ENCODE measurements around the gene HSD17B8.

Gene HSD17B8

DNA sequence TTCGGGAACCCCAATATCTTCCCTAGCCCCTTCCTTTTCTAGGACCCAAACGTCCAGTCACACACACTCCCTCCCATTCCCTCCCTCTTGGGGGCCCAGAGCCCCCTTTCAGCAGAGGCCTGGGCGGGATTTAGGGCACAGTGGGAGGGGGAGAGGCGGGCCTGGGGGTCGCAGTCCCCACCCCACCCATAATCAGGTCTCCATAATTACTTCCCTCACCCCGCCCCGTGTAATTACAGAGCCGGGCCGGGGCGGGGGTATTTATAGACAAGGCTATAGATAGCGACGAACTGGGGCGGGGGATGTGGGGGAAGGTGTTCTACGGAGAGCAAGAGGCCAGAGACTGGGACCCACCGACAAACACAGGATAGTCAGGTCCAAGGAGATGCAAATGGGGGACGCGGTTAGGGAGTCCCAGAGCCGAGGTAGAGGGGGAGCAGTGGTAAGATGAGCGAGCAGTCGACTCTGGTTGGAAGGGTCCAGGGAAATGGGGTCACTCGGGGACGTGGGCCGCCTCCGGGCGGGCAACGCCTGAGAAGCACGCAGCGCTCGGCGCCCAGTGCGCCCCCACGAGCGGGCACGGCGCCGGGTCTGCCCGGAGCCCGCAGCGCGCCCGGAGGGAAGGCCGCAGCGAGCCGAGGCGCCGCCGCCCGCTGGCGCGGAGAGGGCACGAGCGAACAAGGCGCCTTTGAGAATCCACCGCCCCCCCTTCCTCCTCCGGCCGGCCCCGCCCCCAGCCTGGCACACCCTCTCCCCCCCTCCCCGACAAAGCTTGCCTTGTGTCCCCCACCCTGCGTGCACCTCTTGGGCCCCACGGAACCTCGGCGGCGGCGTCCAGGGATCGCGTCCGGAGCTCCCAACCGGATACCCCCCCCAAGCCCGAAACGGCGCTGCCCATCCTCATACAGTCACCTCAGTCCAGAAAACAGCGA is 11.5 kb upstream of the HSD17B8 start:
- DNase-seq: no peak

GRCh38 chr6:33193619-33194018 is 10.8 kb upstream of the HSD17B8 start:
- no peak for DNase-seq

DNA sequence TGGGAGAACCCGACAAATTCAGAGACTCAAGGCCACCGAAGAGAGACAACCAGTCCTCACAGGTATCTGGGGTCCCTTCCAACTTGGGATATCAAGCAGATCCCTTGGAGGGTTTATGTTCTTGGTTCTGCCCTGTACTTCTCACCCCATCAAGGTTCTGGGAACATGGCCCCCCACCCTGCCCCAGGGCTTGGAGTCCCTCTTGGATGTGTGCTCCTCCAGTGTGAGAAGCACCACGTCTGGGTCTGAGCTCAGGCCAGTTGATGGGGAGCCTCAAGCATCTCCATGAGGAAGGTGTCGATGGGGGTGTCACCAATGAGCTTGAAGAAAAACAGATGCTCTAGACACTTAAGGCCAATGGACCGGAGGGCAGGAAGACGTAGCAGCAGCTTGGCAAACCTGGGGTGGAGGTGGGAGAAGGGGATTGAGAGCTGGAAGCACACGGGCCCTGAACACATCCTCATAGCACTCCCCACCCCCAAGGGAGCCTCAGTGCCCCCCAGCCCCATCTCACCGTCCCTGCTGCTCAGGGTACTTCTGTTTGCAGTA is 9.9 kb upstream of the HSD17B8 start:
- no peak for DNase-seq

DNA sequence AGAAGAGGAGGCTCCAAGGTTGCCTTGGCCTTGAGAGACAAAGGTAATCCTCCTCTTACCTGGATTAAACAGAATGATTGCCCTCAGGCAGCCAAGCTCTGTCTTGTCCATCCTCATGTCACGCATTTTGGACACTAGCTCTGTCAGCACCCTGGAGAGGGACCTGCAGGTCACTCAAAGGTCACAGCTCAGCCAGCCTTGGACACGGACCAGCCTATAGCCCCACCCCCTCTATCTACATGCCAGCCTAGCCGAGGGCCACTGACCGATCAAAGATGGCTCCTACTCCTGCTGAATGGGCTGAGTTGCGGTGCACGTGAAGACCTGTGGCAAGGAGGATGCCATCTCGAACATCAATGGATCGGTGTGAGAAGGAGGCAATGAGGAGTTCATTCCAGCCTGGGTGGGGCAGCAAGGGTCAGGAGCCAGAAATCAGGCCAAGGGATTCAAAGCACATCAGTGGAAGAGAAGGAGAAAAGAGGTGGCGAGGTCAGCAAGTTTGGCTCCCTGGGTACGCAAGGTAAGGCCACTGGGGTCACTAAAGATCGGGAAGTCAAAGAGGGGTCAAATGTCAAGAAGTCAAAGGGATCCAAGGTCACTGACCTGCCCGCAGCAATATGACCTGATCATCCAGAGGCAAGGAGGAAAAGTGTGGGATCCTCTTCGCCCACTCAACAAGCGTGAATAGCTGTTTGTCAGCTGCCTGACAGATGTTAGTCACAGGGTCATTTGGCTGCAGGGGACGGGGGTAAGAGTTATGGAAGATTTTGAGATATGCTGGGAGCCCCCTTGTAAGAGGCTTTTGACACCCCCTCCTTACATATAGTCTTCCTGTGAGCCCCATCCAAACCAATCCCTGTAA is 8.9 kb upstream of the HSD17B8 start:
- no peak for DNase-seq

DNA sequence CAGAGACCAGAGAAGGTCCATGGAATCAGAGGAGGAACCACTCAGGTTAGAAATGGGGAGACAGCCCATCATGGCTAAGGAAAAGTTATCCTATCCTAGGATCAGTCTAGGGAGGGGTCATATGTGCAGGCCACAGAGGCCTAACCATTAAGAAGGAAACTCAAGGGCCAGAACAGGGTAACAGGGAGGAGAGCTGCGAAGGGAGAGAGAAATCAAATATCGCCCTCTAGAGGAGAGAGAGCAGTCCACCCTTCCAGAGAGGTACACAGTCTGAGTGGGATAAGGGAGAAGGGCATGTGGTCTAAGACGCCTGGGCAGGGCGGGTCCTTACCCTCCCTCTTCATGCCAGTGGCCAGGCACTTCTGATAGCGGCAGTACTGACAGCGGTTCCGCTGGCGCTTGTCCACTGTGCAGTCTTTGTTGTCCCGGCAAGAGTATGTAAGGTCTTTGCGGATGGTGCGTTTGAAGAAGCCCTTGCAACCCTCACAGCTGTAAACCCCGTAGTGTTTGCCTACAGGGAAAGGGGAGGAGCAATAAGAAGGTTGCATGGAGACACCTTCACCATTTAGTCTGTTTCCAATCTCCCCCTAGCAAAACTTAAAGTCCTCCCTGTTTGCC is 6.9 kb upstream of the HSD17B8 start:
- no peak for DNase-seq

GRCh38 chr6:33198159-33198852 is 6.1 kb upstream of the HSD17B8 start:
- DNase-seq: no peak

DNA sequence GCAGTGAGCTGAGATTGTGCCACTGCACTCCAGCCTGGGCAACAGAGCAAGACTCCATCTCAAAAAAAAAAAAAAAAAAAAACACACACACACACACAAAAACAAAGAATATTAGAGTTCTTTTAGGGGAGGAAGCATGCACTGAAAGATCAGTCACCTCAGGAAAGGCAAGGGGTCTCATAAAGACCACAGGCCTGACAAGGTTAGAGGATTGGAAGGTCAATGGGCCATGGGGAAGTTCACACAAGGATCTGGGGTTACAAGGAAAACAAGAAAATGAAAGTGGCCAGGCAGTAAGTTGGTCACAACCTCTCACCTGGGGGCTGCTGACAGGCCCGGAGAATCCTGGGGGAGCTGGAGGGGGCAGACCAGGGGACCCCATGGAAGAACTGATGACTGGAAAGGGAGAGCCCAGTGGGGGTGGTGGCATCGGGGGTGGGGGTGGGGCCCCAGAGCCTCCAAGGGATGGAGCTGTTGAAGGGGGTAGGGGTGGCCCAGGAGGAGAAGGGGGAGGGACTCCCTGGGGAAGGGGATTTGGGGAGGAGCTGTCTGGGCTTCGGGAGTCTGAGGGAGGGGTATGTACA is 5.5 kb upstream of the HSD17B8 start:
- no peak for DNase-seq

DNA sequence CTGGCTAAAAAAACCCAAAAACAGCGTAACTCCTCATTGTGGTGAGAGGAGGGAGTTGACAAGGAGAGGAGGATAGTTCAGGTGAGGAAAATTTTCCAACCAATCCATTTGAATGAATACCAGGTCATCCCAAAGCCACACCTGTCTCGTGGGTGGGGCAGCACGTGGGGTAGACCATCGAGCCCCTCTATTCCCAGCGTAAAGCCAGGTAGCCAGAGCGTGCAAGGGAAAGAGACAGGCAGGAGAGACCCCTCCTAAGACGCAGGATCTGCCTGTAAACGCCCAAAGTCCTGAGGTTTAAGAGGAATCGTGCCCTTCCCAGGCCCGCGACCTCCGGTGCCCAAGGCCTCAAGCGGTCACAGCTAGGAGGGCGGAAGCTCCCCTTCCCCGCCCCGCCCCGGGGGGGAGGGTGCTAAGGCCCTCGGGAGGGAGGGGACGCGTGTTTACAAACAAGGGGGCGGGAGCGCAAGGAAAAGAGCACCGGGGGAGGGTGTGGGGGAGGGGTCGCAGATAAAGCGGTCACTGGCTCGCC is 4.7 kb upstream of the HSD17B8 start:
- DNase-seq: peak; percentile 78

DNA sequence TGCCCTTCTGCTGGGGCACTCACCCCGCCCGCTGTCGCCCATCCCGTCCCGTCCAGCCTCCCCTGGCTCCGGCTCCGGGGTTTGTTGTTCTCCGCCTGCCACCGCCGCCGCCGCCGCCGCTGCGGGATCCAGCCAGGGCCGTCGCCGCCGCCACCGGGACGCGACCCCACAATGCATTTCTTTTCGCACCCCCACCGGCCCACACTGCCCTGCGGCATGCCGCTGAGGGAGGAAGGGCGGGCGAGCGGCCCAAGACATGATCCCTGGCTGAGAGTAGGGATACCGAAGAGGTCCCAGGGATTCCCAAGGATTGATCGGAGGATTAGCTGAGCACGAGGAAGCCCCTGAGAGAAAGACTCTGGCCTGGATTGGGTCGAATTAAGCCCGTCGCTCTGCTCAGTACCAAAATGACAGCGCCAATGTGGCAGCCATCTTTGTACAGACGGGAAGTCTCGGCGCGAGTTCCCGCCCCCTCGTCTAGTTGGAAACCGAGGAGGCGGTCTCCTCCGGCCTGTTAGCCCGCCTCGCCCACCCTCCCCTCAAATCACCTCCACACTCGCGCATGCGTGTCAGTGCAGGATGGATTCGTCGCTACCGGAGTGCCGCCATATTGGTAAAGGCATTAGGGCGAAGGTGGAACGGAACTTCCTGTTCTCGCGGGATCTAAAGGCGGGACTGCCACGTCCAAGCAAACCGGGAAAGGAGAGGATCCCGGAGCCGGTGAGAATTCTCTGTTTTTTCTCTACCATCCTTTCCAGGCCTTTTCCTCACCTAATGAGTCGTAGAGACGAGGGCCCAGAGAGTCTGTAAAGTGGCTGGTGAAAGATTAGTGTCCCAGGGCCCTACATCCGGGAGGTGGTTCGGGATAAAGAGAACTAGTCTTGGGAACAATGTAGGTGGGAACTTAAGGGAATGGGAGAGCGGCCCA is 4.0 kb upstream of the HSD17B8 start, which contains the start of the genes RXRB and SLC39A7:
Gene RXRB (minus strand): TSS at position 447 of the 928 bp plus-strand sequence. CDS start 189 bp downstream, at position 258.
Gene SLC39A7 (plus strand): TSS at position 649 of the 928 bp plus-strand sequence. CDS start 379 bp downstream, outside the sequence.
- DNase-seq: peak; percentile 98

DNA sequence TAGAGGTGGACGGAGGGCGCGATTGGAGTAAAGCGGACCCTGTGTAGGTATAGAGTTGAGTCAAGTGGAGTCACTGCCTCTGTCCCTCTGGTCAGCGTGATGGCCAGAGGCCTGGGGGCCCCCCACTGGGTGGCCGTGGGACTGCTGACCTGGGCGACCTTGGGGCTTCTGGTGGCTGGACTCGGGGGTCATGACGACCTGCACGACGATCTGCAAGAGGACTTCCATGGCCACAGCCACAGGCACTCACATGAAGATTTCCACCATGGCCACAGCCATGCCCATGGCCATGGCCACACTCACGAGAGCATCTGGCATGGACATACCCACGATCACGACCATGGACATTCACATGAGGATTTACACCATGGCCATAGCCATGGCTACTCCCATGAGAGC is 3.3 kb upstream of the HSD17B8 start:
- no peak for DNase-seq

- DNase-seq: no peak
Observed at GRCh38 chr6:33201935-33202334, 2.5 kb upstream of the HSD17B8 start.

DNA sequence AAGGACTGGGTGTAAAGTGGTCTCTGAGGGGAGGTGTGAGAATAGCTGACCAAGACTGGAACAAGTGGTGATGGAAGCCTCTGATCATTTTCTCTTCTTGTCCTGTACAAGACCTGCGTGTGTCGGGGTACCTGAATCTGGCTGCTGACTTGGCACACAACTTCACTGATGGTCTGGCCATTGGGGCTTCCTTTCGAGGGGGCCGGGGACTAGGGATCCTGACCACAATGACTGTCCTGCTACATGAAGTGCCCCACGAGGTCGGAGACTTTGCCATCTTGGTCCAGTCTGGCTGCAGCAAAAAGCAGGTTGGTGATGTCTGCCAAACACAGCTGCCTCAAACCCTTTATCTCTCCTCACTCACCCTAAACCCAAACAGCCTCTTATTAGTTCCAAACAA is 1.7 kb upstream of the HSD17B8 start:
- no peak for DNase-seq

- DNase-seq: no peak
Observed at GRCh38 chr6:33203443-33204164, 851 bp upstream of the HSD17B8 start.

- DNase-seq: no peak
Observed at GRCh38 chr6:33204165-33204414, 365 bp upstream of the HSD17B8 start.

GRCh38 chr6:33205191-33206026 is 954 bp downstream of the HSD17B8 start:
- DNase-seq: no peak

GRCh38 chr6:33206027-33206863 is 1.8 kb downstream of the HSD17B8 start:
- DNase-seq: no peak

GRCh38 chr6:33206864-33207551 is 2.6 kb downstream of the HSD17B8 start:
- no peak for DNase-seq
